HL-60 (cell line): Measurements from ENCODE around the gene PMIS2.

Source experiments
- DNase-seq, 2 experiments: peaks; one replicate each; pipeline ENCODE4 v3.0.0-alpha.2; 2010 to 2020; ENCODE audit warnings: low read depth in 1 of 2, low spot score in 1 of 2
- H3K27ac ChIP-seq: fragments of 250-450 bp; sonication (Bioruptor Pico); replicated peaks from 2 replicates; pipeline ENCODE4 v1.5.1; 2020; ENCODE audit warnings: mild to moderate bottlenecking, moderate library complexity
- H3K27me3 ChIP-seq: fragments of 250-450 bp; sonication (Bioruptor Pico); 2 replicates; pipeline ENCODE4 v1.5.1; 2021; ENCODE audit warnings: mild to moderate bottlenecking, moderate library complexity; ENCODE audit not compliant: insufficient read depth, poor library complexity, severe bottlenecking
- H3K4me3 ChIP-seq: replicated peaks from 2 replicates; pipeline ENCODE4 v1.5.1; 2011; ENCODE audit warnings: mild to moderate bottlenecking, control low read depth, low read length; ENCODE audit not compliant: insufficient read depth
- CTCF ChIP-seq: IDR thresholded peaks from one replicate; pipeline ENCODE4 v1.5.1; 2011; ENCODE audit warnings: low read length, control low read depth, inconsistent platforms; ENCODE audit not compliant: insufficient read depth
- GABPA ChIP-seq: IDR thresholded peaks from 2 replicates; pipeline ENCODE4 v1.6.1; 2012; ENCODE audit warnings: low read depth
- POLR2AphosphoS5 ChIP-seq: IDR thresholded peaks from 2 replicates; pipeline ENCODE4 v1.6.1; 2012; ENCODE audit warnings: low read depth
- SPI1 ChIP-seq: IDR thresholded peaks from 2 replicates; pipeline ENCODE4 v1.6.1; 2012; ENCODE audit warnings: low read depth, mild to moderate bottlenecking, borderline replicate concordance
- TF ChIP-seq, protein P1 (sequence below): IDR thresholded peaks from 2 replicates; pipeline ENCODE4 v1.6.1; 2012; ENCODE audit warnings: low read depth; ENCODE audit not compliant: insufficient replicate concordance

PMIS2 gene

GRCh38 chr19:35558400-35559280 is 27.3 kb upstream of the PMIS2 start:
- DNase-seq: no peak
- no peak overlapping the region for H3K27ac ChIP-seq
- TF ChIP-seq, protein P1, sequence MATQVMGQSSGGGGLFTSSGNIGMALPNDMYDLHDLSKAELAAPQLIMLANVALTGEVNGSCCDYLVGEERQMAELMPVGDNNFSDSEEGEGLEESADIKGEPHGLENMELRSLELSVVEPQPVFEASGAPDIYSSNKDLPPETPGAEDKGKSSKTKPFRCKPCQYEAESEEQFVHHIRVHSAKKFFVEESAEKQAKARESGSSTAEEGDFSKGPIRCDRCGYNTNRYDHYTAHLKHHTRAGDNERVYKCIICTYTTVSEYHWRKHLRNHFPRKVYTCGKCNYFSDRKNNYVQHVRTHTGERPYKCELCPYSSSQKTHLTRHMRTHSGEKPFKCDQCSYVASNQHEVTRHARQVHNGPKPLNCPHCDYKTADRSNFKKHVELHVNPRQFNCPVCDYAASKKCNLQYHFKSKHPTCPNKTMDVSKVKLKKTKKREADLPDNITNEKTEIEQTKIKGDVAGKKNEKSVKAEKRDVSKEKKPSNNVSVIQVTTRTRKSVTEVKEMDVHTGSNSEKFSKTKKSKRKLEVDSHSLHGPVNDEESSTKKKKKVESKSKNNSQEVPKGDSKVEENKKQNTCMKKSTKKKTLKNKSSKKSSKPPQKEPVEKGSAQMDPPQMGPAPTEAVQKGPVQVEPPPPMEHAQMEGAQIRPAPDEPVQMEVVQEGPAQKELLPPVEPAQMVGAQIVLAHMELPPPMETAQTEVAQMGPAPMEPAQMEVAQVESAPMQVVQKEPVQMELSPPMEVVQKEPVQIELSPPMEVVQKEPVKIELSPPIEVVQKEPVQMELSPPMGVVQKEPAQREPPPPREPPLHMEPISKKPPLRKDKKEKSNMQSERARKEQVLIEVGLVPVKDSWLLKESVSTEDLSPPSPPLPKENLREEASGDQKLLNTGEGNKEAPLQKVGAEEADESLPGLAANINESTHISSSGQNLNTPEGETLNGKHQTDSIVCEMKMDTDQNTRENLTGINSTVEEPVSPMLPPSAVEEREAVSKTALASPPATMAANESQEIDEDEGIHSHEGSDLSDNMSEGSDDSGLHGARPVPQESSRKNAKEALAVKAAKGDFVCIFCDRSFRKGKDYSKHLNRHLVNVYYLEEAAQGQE: no peak
- TF ChIP-seq SPI1 (no peak), CTCF (no peak), GABPA (no peak), POLR2AphosphoS5 (no peak)
- H3K27me3 ChIP-seq: peaks cover 11% of the 10 kb centered on the region
- no peak overlapping the region for H3K4me3 ChIP-seq

DNA sequence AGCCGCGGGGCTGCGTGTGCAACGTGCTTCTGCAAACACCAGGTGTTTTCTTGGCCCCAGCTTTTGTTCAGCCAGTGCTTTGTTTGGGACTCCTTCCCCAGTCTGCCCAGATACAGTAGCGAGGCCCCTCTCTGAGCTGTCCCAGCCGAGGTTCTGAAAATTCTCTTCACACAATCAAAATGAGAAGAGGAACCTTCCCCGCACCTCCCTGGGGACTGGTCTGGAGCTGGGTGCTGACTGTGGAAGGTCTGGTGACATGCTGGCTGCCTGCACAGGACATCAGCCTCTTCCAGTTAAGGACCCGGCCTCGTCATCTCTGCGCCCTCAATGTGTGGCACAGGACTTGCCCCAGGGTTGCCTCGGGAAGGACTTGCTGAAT is 26.7 kb upstream of the PMIS2 start:
- peaks cover 11% of the 10 kb centered on the region for H3K27me3 ChIP-seq
- TF ChIP-seq GABPA (no peak), POLR2AphosphoS5 (no peak), SPI1 (no peak), CTCF (no peak)
- TF ChIP-seq, protein P1: peak; percentile 91
- H3K4me3 ChIP-seq: no peak overlapping the region
- no peak overlapping the region for H3K27ac ChIP-seq
- DNase-seq: peak in 1 of 2 experiments; percentile 69

DNA sequence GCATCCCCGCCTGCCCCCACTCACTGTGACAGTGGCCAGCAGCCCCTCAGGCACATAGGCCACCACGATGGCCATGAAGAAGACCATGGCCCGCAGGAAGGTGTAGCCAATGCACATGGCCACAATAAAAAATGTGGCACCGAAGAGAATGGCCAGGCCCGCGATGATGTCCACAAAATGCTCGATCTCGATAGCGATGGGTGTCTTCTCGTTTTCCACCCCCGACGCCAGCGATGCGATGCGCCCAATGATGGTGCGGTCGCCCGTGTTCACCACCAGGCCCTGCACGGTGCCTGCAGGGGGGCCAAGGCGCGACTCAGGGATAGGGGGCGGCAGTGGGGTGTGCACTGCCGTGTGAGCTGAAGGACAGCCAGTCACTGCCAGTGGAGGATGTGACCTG is 26.2 kb upstream of the PMIS2 start:
- H3K27ac ChIP-seq: no peak overlapping the region
- H3K27me3 ChIP-seq: peaks cover 11% of the 10 kb centered on the region
- no peak for DNase-seq
- TF ChIP-seq CTCF: no peak
- TF ChIP-seq GABPA: no peak
- TF ChIP-seq SPI1: no peak
- no peak for TF ChIP-seq POLR2AphosphoS5
- TF ChIP-seq, protein P1: no peak
- H3K4me3 ChIP-seq: no peak overlapping the region
